SK-N-SH treated with all-trans-retinoic acid at 6 μM for 48 hours (cell line): ENCODE data around the gene ZFAND3.

Source experiments
- ARNTL ChIP-seq: fragments of 450-650 bp; formaldehyde crosslinking; IDR thresholded peaks from 2 replicates; pipeline ENCODE4 v1.5.0; 2020; ENCODE audit warnings: low read depth, mild to moderate bottlenecking, moderate library complexity, borderline replicate concordance
- CREB5 ChIP-seq: fragments of 250-450 bp; sonication (Bioruptor Pico); IDR thresholded peaks from 2 replicates; pipeline ENCODE4 v1.5.1; 2020; ENCODE audit warnings: low read depth, mild to moderate bottlenecking, moderate library complexity
- CSDC2 ChIP-seq: fragments of 250-450 bp; sonication (Bioruptor Pico); IDR thresholded peaks from 2 replicates; pipeline ENCODE4 v1.5.0; 2020; ENCODE audit warnings: mild to moderate bottlenecking, moderate library complexity
- CSRNP3 ChIP-seq: fragments of 250-450 bp; sonication (Bioruptor Pico); IDR thresholded peaks from 2 replicates; pipeline ENCODE4 v1.5.1; 2021; ENCODE audit warnings: mild to moderate bottlenecking, moderate library complexity
- GLIS3 ChIP-seq: fragments of 250-450 bp; sonication (Bioruptor Pico); IDR thresholded peaks from 2 replicates; pipeline ENCODE4 v1.5.0; 2020; ENCODE audit warnings: mild to moderate bottlenecking, moderate library complexity
- ISL1 ChIP-seq: fragments of 250-450 bp; sonication (Bioruptor Pico); IDR thresholded peaks from 2 replicates; pipeline ENCODE4 v2.1.2; 2022; ENCODE audit warnings: mild to moderate bottlenecking, moderate library complexity
- PATZ1 ChIP-seq: fragments of 250-450 bp; sonication (Bioruptor Pico); IDR thresholded peaks from 2 replicates; pipeline ENCODE4 v1.8.0; 2020; ENCODE audit warnings: mild to moderate bottlenecking, moderate library complexity, borderline replicate concordance
- POU6F1 ChIP-seq: fragments of 250-450 bp; sonication (Bioruptor Pico); IDR thresholded peaks from 2 replicates; pipeline ENCODE4 v1.8.0; 2021; ENCODE audit warnings: low read depth, mild to moderate bottlenecking, moderate library complexity, borderline replicate concordance
- RARB ChIP-seq: fragments of 250-450 bp; sonication (Bioruptor Pico); IDR thresholded peaks from 2 replicates; pipeline ENCODE4 v1.8.0; 2021; ENCODE audit warnings: mild to moderate bottlenecking, moderate library complexity
- TCF4 ChIP-seq: fragments of 250-450 bp; sonication (Bioruptor Pico); IDR thresholded peaks from 2 replicates; pipeline ENCODE4 v1.8.0; 2021; ENCODE audit warnings: mild to moderate bottlenecking, moderate library complexity, borderline replicate concordance
- TOX ChIP-seq: fragments of 250-450 bp; sonication (Bioruptor Pico); IDR thresholded peaks from 2 replicates; pipeline ENCODE4 v1.8.0; 2021; ENCODE audit warnings: mild to moderate bottlenecking, moderate library complexity, borderline replicate concordance
- ZFP30 ChIP-seq: fragments of 450-650 bp; formaldehyde crosslinking; IDR thresholded peaks from 2 replicates; pipeline ENCODE4 v1.5.0; 2022; ENCODE audit warnings: mild to moderate bottlenecking, moderate library complexity
- ZNF70 ChIP-seq: fragments of 450-650 bp; formaldehyde crosslinking; IDR thresholded peaks from 2 replicates; pipeline ENCODE4 v1.5.0; 2020; ENCODE audit warnings: mild to moderate bottlenecking, moderate library complexity
- ZNF8 ChIP-seq: fragments of 450-650 bp; formaldehyde crosslinking; IDR thresholded peaks from 2 replicates; pipeline ENCODE4 v1.5.0; 2020; ENCODE audit warnings: mild to moderate bottlenecking, moderate library complexity

- no peak for TF ChIP-seq ZNF8
- no peak for TF ChIP-seq PATZ1 (CRISPR knock-in tag)
- TF ChIP-seq CREB5 (CRISPR knock-in tag) = no peak
- TF ChIP-seq CSRNP3 = no peak
- no peak for TF ChIP-seq GLIS3 (CRISPR knock-in tag)
- TF ChIP-seq POU6F1 = no peak
- TF ChIP-seq CSDC2 (CRISPR knock-in tag) = no peak
- no peak for TF ChIP-seq ARNTL (CRISPR knock-in tag)
- TF ChIP-seq ZNF70 = no peak
- TF ChIP-seq TOX (CRISPR knock-in tag) = no peak
- TF ChIP-seq ZFP30 (CRISPR knock-in tag) = no peak
- TF ChIP-seq RARB (CRISPR knock-in tag) = no peak
- no peak for TF ChIP-seq ISL1 (CRISPR knock-in tag)
- TF ChIP-seq TCF4 = no peak
These were observed 98.0 kb downstream of the ZFAND3 start for GRCh38 chr6:37917566-37917965.
